SK-N-DZ (cell line): ENCODE results near the gene CHMP4A.

Experiments
- DNase-seq: peaks from one replicate; pipeline ENCODE4 v3.0.0-alpha.2; 2015; ENCODE audit warnings: low spot score

CHMP4A gene

DNA sequence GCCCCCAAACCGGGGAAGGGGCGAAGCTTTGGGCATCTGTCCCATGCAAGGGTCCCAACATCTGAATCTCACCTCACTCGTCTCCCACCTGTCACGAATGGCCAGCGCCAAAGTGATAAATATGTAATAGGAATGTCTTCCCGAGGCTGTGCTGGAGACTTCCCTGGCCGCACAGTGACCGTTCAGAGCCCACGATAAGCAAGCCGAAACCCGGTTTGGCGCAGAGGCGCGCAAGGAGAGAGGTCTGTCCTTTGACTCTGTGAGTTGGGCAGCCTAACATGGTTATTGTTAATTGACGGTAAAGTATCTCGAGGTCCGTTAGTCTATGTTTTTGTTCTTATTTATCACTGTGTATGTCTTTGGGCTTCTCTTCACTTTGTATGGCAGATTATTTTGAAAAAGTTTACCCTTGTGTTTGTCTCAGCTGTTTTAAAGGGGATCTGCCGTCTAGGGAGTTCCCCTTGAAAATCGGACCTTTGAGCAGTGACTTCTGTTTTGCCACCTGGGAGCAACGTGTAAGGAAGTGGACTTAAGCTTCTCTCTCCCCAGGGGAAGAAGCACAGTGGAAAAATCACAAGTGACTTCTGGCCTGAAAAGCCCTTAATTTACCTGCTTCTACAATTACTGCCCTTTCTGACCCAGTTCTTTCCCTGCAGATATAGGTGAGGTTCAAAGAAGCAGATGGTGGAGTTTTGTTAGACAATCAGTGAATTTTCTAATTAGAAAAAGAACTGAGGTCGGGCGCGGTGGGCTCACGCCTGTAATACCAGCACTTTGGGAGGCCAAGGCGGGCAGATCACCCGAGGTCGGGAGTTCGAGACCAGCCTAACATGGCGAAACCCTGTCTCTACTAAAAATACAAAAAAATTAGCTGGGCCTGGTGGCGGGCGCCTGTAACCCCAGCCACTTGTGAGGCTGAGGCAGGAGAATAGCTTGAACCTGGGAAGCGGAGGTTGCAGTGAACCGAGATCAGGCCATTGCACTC, 16.9 kb downstream of the CHMP4A start:
- DNase-seq = peak; percentile 41

DNA sequence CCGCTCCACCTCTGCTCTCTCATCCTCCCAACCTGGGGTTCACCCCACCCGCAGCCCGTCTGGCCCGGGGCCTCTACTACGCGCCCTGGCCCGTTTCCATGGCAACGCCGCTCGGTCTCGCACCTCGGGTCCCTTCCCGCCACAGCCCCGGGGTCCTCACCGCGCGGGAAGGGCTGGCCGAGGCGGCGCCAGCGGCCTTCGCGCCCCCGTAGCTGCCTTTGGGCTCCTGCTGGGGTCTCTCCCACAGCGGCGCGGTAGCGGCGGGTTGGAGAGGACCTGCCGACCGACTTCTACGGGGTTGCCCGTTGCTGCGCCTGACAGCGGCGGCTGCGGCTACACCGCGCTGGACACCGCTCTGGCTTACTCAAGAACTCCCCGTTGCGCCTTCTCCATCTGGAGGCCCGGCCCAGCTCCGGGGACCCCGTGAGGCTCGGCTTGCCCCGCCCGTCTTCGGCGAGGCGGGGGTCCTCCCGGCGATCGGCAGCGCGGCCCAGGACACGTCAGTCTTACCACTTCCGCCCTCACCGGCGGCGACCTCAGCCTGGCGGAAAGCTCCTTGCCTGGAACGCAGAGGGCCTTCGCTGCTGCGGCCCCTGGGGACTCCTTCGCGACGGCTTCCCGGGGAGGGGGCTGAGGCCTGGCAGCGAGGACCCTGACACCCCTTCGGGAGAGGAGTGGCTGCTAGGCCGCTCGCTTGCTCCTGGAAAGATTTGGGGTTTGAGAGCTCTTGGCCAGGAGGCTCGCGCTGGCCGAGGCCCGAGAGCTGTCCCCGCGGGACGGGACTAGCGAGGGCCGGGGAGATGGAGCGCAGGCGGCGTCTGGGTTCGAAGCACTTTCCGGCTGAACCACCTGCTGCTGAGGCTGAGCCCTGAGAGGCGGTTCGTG, 17.9 kb downstream of the CHMP4A start, which contains the start of gene TM9SF1:
TSS of gene TM9SF1 (minus strand) at position 256 of the 885 bp plus-strand sequence. CDS start 422 bp downstream, outside the sequence.
- DNase-seq = peak; percentile 91

DNA sequence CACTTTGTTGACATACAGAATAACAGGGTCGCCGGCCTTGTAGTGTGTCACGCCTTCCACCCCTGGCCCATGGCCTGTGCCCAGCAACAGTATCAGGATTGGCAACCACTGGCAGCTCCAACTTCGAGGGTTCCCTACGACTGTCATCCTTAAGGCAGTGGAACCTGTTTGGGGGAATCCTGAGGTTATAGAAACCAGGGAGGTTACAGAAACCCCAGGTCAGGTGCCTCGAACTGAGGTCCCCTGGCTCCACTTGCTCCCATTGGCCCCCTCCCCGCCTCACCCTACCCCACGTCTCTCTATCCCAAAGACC, 18.5 kb downstream of the CHMP4A start:
- DNase-seq = no peak

DNA sequence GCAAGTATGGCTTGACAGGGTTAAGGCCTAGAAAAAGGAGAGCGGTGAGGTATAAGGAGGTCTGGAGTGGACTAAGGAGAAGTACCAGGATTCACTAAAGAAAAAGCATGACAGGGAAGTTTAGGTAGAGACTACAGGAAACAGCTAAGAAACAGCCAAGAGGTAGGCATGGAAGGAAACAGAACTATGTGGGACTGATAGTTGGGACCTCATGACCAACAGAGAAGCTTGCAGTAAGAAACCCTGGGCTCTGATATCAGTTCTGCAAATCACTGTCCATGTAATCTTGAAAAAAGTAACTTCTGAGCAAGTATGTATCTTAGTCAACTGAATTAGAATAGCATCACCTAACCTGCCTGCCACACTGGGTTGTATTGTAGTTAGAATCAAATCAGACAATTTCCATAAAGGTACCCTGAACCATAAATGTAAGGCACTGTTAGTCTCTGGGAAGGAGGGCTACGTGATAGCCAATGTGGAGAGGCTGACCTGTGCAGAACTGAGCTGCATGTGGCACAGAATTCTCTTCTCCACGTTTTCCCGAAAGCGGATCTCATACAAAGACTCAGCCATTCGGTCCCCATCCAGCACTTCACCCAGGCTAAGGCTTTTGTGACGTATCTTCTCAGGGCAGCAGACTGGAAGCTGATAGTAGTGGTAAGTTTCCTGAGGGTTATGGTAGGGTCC, 19.0 kb downstream of the CHMP4A start:
- DNase-seq = no peak

DNA sequence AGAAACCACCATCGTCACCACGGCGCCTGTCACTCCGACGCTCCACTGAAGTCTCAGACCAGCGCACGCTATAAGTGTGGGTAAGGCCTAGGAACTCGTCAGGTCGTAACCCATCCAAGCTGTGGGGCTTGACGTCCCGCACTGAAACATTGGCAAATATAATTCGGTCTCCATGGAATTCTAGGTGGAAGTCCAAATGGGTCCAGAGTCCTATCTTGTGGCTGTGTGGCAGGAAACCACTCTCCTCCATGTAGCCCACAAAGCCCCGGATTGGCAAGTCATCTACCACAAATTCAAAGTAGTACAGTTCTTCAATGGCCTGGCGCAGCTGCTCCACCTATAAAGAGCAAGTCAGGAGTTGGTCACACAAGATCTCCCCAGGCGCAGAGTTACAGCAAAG, 20.4 kb downstream of the CHMP4A start:
- no peak for DNase-seq

DNA sequence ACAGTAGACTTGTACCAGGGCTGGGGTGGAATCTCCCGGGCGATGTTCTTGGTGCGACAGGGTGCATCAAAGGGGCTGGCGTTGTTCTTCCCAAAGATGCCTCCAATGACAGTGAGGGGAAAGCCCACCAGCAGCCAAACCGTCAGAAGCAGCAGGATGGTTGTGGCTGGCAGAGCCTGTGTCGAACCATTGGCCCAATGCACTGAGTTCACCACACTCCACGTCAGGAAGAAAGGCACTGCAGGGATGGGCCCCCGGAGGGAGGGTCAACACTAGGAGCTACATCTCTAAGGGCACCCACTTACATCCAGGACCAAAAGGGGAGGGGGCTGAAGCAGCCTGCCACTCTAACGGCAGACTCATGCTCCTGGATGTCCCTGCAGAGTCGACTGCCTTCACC, 22.9 kb downstream of the CHMP4A start:
- no peak for DNase-seq

DNA sequence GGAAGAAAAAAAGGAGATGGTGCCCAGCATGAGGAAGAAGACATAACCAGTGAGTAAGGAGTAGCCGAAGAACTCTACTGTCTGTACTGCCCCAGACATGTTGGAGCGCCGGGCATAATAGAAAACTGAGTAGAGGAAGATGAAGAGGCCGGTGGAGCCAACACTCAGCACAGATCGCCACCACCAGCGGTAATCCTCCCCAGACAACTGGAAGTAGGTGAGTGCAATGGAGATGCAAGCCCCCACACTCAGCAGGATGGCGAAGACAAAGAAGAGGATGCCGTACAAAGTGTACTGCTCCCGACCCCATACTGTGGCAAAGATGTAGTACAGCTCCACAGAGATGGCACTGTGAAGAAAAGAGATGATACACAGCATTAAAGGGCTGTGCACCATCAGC, 23.8 kb downstream of the CHMP4A start:
- DNase-seq = no peak

DNA sequence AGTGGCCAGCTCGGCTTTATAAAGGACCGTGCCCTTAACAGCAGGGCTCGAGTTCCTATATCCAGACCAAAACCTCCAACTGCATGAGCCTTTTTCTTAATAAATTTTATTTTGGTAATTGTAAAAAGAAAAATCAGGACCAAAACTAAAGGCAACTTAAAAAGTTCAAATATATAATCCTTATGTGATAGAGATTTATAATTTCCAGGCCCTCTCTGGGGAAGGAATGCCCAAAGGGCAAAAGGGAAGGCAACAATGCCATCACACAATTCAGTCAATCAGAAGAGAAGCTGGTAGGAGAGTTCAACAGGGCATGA, 24.3 kb downstream of the CHMP4A start:
- no peak for DNase-seq

DNA sequence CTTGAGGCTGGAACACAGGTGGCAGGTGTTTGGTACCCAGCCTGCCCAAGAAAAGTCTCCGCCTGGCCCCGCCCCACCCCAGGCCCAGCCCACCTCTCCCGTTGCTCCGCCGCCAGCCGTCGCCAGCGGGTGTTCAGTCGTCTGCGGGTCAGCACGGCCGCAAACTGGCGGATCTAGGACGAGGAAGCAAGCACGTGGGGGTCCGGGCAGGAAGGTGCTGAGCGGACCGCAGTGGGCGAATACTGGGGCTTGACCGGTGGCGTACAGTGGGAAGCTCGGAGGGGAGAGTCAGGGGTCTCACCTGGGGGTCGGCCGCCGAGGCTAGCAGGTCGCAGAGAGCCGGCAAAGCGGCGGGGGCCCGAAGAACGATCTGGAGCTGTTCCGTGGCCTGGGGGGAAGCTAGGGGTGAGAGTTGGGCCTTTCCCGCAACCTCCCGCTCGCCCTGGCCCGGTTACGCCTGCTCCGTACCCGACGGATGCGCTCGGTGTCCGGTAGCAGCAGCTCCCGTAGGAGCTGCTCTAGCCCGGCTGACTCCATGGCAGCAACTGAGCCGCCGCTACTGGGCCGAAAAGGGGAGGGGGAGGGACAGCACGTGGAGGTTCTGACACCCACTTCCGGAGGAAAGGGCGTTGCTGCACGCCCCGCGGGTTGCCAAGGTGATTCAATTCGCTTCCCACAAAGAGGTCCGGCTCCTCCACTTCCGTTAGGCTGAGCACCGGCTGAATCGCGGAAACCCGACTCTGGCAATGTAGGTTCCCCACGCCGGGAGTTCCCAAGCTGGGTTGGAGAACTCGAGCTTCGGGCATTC, 24.8 kb downstream of the CHMP4A start, which contains the start of gene IPO4:
TSS of gene IPO4 (minus strand) at position 566 of the 808 bp plus-strand sequence. CDS start at position 537, 29 bp downstream.
- peak; percentile 97 for DNase-seq

DNA sequence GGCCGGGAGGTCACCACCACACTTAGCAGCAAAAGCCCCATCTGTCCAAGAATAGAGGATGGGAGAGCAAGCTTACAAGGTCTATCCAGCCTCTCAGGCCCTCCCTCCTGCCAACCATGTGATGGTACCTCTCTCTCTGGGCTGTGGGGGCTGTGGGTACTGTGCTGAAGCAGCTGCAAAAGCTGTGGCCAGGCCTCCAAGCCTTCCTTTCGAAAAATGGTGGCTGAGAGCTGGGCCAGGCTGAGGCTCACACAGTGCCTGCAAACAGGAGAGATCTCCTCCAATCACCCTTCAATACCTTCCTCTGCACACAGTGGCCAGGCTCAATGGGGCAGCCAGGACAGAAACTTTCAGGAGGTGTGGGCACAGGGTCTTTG, 25.8 kb downstream of the CHMP4A start:
- DNase-seq = no peak

DNA sequence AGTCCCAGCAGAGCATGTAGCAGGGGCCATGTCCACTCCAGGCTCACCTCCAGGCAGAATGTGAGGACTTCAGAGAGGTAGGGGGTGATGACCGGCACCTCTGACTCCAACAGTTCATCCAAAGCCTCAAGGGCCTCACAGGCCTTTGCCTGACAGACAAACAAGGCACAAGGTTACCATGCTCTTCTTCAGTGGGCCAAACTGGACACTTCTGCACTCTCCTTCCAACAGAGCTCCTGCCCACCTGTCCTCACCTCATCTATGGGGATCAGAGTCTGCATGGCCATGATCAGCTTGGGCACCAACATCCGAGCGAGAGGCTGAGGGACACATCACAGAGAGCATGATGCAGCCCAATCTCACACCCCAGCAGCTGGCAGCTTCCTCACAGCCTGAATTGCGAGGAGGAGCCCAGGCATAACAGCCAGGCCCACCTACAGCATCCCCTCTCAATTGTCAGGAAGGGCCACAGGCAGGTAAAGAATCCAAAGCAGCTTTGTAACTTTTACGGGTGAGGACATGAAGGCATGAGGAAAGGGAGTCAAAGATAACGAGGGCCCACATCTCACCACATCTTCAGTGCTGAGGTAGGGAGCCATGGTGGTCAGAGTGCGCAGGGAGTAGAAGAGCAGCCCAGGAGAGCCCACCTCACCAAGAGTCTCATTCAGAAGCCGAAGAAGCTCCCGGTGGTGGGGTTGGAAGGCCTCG, 26.3 kb downstream of the CHMP4A start:
- no peak for DNase-seq

DNA sequence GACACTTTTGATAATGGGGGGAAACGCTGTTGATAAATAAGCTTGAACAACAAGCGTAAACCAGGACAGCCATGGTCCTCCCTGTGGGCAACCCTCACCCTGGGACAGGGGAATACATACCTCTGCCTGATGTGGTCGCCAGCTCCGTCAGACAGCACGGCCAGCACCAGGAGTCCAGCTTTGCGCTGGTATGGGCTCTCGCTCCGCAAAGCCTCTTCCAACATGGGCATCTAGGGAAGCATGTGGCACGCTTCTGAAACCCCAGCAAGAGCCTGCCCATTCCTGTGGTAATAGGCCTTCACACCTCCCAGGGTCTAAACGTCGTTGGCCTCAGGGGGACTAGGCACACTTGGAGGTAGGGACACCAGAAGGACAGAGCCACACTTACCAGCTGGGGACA, 27.5 kb downstream of the CHMP4A start:
- DNase-seq = no peak

DNA sequence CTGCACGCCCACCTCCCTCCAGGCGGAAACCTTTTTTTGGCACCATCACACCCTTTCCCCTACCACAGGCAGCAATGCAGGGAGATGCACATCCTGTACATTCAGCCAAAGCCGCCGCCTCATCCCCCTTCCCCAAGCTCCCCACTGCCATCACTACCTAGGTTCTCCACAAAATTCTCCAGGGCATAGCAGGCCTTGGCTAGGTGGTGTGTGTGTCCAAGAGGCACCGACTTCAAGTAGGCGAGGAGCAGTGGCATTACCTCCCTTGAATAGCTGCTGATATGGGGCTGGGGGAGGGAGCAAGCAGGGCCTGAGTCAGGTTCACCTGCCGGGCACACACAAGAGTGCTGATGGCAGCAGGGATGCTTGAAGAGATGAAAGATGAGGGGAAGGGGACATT, 28.3 kb downstream of the CHMP4A start:
- no peak for DNase-seq

DNA sequence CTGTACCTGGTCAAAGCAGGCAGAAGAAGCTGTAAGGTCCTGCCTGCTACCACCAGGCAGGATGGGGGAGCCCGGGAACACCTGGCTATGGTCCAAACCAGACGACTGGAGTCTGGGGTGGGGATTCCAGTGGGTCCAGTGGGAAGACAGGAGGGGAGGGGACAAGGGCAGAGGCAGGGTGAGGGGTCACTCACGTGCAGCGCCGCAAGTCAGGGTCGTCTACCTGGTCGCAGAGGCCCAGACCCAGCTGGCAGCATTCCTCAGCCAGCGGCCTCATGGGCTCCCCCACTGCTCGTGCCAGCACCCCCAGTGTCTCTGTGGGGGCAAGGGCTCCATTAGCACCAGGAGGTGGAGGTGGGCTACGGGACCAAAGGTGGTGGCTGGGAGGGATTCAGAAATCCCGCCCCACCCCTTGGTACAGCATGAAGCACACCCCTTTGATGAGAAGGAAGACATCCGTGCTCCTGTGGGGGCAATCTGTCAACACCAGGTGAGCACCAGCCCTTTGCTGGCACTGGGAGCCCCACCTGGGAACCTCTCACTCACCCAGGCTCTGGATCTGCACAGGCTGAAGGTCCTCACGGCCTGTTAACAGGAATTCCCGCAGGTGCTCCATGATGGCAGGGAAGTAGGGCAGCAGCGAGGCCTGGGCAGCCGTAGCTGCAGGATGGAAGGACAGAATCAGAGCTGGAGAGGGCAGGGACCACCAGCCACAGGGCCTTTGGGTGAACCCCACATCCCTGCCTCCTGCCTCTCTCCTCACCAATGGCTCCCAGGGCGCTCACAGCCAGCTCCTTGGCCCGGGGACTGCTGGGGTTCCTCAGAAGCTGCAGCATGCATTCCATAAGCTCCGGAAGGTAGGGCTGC, 29.0 kb downstream of the CHMP4A start:
- no peak for DNase-seq

DNA sequence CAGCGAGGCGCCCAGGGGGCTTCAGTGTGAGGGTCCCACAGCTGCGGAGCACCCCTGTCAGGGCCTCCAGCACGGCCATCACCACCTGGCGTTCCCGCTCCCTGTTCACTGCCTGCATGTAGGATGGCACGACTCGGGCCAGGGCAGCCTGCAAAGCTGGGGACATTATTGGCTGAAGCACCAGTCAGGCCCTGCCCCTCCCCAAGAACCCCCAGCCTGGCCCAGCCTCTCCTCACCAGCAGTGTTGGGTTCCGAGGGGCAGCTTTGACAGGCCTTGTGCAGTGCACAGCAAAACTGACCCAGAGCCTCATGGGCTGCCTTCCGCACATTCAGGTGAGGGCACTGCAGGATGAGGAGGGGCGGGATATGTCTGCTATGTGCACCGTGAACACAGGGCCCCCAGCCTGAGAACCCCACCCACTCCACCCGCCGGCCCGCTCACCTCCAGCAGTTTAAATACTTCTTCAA, 30.2 kb downstream of the CHMP4A start:
- no peak for DNase-seq

DNA sequence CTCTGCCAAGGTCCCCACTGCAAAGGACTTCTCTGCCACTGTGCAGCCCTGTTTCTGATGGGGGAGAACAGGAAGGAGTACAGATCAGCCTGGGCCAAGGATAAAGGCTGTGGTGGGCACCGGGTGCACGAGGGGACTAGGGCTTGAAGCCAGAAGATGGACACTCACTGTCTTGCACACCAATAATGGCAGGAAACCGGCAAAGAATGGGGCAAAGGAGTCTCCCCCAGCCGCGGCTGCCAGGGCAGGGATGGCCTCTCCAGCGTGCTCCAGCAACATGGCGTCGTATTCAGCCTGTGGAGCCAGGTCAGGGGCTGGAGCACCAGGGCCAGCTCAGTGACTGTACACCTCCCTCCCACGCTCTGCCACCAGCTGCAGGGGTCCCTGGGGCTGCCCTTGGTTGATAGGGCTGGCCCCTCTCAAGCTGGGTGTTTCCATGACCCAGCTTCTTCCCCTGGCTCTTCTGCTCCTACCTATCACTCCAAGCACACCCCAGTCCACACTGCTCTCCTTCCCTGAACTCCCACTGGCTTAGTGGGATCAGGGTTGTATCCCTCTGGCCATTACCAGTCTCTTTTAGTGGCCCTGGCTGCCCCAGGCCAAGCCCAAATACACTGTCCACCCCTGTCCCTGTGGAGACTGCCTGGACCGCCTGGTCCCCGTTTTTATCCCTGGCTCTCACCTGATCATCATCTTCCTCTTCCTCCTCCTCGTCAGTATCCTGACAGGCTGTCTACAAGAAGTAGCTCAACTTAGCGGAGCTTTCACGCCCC, 31.0 kb downstream of the CHMP4A start:
- DNase-seq = no peak

DNA sequence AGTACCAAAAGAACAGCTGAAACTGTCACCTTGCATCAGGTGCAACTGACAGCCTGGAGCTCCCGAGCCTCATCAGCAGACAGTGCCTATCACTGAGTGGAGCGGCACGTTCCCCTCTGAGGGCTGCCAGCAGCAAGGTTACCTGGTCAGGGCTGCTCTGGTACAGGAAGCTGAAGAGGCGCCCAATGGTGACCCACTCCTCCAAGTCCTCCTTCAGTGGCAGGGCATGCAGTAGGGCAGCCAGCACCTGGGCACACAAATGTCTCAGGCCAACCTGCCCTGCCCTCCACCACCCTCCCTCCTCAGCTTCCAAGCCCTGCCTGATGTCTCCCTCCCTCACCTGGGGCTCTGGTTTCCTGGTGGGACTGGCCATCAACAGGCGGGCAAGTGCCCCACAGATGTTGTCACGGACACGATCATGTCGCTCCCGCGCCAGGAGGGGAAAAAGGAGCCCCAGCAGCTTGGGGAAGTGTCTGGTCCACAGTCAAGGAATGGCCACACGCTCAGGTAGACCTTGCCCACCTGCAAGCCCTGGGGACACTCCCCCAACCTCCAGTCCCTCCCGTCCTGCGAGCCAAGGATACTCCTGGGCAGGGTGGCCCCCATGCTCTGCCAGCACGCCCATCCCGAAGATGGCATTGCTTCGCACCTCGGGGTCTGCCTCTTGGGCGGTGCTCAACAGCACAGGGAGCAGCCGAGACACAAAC, 31.8 kb downstream of the CHMP4A start:
- DNase-seq = no peak
